ENCODE results near the gene VASN.
A peak's percentile ranks its signal among the peaks of the same experiment; 100 is the strongest.

Gene VASN

DNA sequence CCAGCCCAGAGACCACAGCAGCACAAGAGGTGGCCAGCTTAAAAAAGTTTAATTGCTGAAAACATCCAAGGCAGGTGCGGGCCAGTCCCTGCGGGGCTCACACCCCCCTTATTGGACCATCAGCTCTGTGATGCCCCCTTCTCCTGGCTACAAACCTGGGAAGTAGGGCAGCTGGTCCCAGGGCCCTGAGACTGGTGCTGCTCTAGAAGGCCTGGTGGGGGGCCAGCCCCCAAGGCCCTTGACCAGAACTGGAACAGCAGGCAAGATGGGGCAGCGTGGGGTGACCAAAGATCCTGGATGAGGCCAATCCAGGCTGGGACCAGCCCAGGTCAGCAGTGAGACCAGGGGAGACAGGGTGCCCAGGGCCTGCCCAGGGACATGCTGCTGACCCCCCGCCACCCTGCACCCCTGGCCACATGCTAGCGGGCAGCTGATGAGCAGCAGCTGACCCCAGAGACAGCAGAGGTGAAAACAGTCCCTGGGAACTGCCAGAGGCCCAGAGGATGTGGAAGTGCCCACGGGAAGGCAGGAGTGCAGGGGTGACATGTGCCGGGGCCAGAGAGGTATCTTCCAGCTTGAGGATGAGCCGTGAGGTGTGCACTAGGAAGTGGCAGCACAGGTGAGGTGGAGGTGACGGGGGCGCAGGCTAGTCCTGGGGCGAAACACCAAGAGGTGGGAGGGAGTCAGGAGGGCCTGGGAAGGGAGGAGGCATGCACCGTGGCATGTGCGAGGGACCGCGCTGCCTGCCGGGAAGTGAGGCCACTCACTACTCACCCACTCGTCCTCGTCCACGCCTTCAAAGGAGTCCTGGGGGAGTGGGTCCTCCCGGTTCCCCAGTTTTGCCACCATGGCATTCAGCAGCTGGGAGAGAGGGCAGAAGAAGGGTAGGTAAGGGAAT is 16.9 kb upstream of the VASN start:
- DNase-seq: no peak

DNA sequence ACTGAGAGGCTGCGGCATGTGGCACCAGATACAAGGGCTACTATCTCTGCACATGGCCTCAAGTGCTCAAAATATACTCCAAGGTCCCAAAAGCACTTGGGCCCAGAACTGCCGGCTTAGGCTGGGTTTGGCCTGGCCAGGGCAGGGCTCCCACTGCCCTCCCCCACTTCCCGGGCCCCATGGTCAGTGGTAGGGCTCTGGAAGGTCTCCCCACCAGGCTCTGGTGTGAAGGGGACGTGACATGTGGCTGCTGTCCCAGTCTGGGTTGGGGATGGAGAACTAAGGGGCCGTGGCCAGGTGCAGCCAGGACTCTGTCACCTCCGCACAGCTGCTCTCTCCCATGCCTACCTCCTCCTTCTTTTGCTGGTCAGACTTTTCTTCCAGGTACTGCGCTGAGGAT is 14.8 kb upstream of the VASN start:
- DNase-seq: no peak

DNA sequence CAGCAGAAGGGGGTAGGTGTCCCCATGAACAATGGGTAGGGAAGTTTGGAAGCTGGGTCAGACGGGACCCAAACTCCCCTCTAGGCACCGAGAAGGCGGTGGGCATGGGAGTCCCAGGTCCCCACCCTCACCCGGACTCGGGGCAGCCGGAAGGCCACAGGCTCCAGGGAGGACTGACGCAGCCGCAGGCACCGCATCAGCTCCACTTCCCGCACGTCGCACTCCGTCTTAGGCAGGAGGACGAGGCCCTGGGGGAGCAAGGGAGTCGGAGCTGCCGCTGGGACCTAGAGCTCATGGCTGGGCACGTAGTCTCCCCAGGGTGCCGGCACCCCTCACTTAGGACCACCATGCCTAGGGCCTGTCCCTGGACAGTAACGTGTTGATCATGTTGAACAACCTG is 13.4 kb upstream of the VASN start:
- no peak for DNase-seq

- peak; percentile 45 to 68 for DNase-seq
Observed at GRCh38 chr16:4358831-4359561, 12.7 kb upstream of the VASN start.

DNA sequence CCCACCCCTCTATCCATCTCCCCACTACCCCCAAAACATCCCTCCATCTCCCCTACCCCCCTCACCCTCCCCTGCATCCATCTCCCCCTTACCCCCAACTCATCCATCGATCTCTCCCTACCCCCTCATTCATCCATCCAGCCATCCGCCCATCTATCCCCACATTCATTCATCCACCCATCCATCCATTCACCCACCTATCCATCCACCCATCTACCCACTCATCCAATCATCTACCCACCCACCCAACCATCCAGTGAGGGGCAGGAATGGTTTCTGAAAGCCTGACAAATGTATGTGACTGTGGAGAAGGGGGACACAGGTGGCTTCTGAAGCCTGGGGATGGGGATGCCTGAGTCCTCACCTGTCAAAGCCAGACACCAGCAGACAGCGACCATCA is 11.7 kb upstream of the VASN start:
- DNase-seq: no peak

GRCh38 chr16:4360538-4361021 is 11.1 kb upstream of the VASN start:
- no peak for DNase-seq

- no peak for DNase-seq
Observed at GRCh38 chr16:4361033-4361943, 10.4 kb upstream of the VASN start.

DNA sequence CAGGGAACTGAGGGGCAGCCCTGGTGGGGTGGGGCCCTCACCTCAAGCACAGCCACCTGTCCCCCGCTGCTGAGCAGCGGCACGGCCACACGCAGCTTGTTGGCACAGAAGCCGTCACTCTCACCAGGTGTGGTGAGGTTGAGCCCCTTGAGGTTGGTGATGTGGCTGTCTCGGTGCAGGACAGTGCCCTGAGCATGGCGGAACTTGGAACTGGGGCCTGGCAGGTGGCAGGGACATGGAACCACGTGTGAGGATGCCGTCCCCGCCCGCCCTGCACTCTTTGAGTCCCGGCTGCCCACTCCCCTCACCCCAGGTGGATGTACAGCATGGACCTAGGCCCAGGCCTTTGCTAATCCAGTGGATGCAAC is 9.7 kb upstream of the VASN start:
- DNase-seq: no peak

DNA sequence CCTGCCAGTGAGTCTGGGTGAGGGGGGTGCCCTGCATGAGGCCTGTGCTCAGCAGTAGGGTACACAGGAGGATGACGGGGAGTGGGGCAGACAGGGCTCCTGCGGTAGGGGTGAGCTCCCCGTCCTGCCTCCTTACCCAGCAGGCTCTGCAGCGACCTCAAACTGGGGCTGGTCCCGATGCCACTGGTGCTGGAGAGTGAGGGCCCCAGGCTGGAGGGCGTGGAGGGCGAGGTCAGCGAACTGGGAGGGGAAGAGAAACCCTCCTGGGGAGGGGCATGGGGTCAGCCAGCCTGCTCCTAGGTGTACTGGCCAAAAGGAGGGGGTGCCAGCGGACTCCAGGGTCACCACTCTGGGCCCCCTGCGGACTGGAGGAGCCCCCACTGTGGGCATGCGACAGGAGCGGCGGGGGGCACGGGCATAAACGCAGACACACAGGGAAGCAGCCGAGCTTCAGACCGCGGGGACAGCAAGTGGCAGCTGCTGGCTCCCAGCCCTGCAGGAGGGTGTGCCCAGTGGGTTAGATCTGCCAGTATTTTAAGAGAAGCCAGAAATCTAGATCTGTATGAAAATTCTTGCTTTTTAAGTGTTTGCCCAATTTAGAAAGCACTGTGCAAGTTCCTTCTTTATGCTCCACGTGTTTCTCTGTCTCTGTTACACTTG is 9.0 kb upstream of the VASN start:
- no peak for DNase-seq

DNA sequence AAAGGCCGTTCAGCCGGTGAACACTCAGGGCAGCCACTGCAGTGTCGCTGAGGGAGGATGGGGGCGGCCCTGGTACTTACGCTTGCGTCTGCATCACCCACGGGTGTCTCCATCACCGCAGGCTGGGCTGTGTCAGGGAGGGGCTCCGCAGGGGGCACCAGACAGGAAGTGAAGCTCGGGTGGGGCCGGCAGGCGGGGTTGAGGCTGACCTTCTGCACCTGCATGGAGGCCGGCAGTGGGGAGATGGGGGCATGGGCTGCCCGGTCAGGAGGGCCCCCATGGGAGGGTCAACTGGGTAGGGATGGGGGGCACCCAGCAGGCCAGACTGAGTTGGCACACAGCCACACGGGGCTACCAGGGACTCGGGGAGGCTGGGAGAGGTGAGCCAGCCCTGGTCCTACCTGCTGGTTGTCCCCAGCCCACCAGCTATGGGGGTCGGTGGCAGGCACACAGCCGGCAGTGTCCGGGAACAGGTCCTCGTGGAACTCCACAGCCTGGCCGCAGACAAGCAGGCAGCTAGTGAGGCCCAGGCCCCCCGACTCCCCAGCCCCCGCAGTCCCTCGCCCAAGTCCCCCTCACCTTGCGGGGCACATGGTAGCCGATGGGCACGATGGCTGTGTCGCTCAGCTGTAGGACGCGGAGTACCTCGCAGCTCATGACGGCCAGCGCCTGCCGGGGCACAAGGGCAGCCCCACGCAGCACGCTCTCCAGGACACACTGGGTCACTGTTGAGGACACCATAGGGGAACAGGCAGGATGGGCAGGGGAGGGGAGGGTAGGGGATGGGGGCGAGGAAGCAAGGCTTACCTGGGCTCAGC is 7.2 kb upstream of the VASN start:
- no peak for DNase-seq

DNA sequence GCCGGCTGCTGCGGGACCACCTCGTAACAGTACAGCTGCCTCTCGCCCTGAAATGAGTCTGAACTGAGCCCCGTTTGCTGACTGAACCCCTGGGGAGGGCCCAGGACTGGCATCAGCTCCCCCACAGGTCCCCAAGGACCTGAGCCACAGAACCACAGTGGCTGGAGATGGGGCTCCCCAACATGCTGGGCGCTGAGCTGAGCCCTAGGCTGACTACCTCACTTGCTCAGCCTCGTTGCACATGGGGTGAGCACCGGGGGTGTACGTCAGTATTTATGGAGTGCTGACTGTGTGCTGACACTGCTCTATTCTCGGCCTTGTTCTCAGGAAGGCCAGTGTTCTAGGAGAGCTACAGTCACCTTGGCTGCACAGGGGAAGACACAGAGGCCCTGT is 6.6 kb upstream of the VASN start:
- no peak for DNase-seq

GRCh38 chr16:4365615-4366014 is 6.0 kb upstream of the VASN start:
- no peak for DNase-seq

GRCh38 chr16:4366016-4366415 is 5.6 kb upstream of the VASN start:
- DNase-seq: no peak

GRCh38 chr16:4367393-4367856 is 4.2 kb upstream of the VASN start:
- no peak for DNase-seq

GRCh38 chr16:4369007-4369733 is 2.5 kb upstream of the VASN start:
- DNase-seq: no peak

DNA sequence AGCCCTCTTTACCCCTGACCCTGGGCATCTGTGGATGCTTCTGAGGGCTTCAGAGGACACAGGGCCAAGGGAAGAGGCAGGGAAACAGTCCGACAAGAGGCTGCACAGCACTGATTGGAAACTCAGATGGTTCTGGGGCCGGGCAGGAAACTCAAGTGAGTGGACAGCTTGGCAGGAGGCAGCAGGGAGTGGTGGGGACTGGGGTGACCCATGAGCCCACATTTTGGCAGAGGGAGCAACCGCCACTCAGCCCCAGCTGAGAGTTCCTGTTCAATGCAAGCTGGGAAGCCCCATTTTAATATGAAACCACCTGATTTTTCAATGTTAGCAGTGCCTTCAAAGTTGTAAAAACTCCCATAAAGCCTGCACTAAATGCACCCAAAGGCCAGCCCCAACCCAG is 1.5 kb upstream of the VASN start:
- DNase-seq: no peak

GRCh38 chr16:4370570-4371356 is 885 bp upstream of the VASN start:
- no peak for DNase-seq

DNA sequence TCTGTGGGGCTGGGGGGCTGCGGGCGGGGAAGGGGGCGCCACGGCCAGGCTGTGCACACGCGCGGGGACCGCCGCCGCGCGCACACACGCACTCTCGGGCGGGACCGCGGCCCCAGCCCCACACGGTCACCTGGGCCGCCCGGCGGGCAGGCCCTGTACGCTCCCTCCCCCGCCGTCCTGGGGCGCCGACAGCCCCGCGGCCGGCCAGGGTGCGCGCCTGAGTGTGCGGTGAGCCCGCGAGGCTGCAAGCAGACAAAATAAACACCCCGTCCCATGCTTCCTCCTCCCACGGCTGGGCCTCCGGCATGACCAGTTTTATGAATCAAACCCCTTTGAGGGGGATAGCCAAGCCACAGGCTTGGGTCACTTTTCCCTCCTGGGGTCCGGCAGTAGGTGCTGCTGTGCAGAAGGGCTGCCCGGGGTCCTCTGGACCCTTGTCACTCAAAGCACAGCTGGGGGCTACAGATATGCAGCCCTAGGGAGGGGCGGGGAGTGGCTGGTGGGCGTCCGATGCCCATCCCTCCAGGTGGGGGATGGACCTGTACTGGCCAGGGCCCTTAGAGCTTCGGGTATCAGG is 441 bp downstream of the VASN start:
- no peak for DNase-seq

DNA sequence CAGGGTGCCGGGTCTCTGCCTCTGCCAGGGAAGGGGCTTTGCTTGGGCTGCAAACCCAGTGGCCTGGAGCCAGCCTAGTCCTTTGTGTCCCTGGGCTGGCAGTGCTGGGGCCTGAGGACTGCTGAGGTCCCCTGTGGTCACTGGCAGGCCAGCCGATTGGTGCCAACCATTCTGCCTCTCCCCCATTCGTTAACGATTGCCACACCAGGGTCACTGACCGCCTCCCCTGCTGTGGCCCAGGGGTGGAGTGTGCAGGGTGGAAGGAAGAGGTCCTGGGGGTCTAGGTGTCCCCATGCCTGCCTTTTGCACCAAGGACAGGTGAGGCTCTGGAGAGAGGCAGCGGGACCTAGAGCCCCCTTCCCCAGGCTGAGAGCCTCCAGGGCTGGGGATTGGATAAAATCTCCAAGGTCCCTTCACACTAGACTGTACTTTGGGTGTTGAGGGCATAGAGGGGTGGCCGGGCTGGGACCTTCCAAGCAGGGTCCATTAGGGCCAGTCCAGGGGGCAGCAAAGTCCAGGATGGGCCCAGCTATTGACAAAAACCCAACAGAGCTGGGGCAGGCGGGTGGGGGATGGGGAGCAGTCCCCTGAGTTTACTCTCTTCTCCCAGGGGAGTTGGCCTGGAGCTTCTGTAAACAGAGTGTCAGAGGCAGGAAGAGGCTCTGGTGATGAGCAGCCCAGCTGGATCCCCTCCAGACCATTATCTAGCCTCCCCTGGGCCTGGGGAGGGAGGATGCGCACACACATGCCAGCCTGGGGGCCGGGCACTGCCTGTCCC is 1.1 kb downstream of the VASN start:
- DNase-seq: no peak
